ENCODE data around the gene NEDD4. TPM values are rescaled to one million over a fixed set of nuclear protein-coding genes. Genes with fewer than 3 reads are reported as not detected.

Gene NEDD4
- polyA plus RNA-seq: 1.6 and 1.8 TPM in 2 replicates
- 1.2 and 2.3 TPM in 2 replicates for polyA minus RNA-seq

DNA sequence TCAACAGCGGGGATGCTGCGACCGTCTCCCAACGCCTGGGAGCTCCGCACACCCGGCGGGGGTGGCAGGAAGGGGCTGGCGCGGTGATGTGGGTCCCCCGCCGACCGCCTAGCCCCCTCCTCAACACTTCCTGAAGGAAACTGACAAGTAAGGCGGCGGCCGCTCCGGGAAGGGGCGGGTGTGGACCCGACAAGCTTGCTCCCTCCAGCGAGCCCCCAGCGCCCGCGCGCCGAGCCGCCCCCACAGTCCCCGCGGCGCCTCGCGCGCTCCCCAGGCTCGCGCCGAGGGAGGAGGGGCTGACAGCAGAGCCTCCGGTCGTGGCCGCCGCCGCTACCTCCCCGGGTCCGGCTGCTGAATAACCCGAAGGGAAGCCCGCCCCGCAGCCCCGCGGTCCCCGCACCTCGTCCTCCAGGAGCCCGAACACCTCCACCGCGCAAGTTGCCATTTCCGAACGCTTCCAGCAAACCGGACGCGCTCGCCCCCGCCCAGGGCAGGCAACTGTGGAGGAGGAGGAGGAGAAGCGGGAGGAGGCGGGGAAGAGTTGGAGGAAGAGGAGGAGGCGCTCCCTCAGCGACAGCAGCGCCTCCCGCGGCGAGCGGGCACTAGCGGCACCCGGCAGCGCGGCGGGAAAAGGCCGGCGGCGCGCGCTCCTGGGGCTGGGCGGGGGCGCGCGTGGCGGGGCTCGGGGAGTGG is at the start of gene NEDD4:
Gene NEDD4, minus strand, starts transcription at position 502 of the 693 bp plus-strand sequence. Its CDS starts 57 bp downstream, at position 445.
- peak within 1 kb of the TSS; percentile 84 for H3K4me3 ChIP-seq (ENCODE audit: low read length)
- H3K27me3 ChIP-seq (ENCODE audit: insufficient read depth, low read depth, low read length): no peaks in the 10 kb centered on the region
- H3K4me2 ChIP-seq (ENCODE audit: low read length): peak within 1 kb of the TSS; percentile 29
- H4K20me1 ChIP-seq (ENCODE audit: insufficient read depth): no peaks in the 10 kb centered on the region
- TF ChIP-seq, protein P1, sequence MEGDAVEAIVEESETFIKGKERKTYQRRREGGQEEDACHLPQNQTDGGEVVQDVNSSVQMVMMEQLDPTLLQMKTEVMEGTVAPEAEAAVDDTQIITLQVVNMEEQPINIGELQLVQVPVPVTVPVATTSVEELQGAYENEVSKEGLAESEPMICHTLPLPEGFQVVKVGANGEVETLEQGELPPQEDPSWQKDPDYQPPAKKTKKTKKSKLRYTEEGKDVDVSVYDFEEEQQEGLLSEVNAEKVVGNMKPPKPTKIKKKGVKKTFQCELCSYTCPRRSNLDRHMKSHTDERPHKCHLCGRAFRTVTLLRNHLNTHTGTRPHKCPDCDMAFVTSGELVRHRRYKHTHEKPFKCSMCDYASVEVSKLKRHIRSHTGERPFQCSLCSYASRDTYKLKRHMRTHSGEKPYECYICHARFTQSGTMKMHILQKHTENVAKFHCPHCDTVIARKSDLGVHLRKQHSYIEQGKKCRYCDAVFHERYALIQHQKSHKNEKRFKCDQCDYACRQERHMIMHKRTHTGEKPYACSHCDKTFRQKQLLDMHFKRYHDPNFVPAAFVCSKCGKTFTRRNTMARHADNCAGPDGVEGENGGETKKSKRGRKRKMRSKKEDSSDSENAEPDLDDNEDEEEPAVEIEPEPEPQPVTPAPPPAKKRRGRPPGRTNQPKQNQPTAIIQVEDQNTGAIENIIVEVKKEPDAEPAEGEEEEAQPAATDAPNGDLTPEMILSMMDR (IDR thresholded peaks at IDR 0.05; ENCODE audit: poor library complexity, severe bottlenecking): peak; percentile 61
- TF ChIP-seq RAD21 (conservative IDR thresholded peaks at IDR 0.05) (peak; percentile 21), SMC3 (conservative IDR thresholded peaks at IDR 0.05; ENCODE audit: poor library complexity) (no peak)
- H2AFZ ChIP-seq (ENCODE audit: low read depth, low read length): peak within 1 kb of the TSS; percentile 43
- no peaks in the 10 kb centered on the region for H3K9me3 ChIP-seq (ENCODE audit: low read length)
- no peaks in the 10 kb centered on the region for H3K79me2 ChIP-seq (replicated peaks; ENCODE audit: insufficient read depth, low read length)
- H3K36me3 ChIP-seq (ENCODE audit: insufficient read depth, low read length): no peaks in the 10 kb centered on the region
- H3K9me2 ChIP-seq (ENCODE audit: insufficient read depth, low read length): no peaks in the 10 kb centered on the region
- no peak within 1 kb of the TSS for H3K27ac ChIP-seq (ENCODE audit: low read length)
- H3F3A ChIP-seq (ENCODE audit: insufficient read depth, low read length, poor library complexity, severe bottlenecking): no peaks in the 10 kb centered on the region
- H3K9ac ChIP-seq (ENCODE audit: low read length): peak within 1 kb of the TSS; percentile 61

DNA sequence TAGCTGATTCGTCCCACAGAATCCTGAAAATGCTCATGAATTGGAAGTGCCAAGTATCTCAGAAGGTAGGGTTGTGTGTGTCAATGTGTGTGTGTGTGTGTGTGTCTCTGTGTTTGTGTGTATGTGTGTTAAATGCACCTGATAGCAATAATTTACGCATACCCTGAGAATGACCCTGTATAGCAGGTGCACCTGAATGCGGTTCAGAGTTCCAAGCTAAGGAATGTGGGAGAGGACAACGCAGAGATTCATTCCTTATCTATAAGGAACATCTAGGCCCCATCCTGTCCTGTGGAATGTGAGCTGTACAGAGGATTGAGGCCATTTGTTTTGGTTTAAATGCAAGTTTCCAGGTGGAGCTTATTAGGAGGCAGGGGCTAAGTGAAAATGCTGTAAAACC is 49.1 kb upstream of the NEDD4 start:
- no peaks in the 10 kb centered on the region for H3K27me3 ChIP-seq (ENCODE audit: insufficient read depth, low read depth, low read length)
- no peaks in the 10 kb centered on the region for H3K79me2 ChIP-seq (replicated peaks; ENCODE audit: insufficient read depth, low read length)
- H3K4me2 ChIP-seq (ENCODE audit: low read length): no peak overlapping the region
- H3K9me3 ChIP-seq (ENCODE audit: low read length): no peaks in the 10 kb centered on the region
- H3K27ac ChIP-seq (ENCODE audit: low read length): no peak overlapping the region
- no peak overlapping the region for H3K9ac ChIP-seq (ENCODE audit: low read length)
- H3F3A ChIP-seq (ENCODE audit: insufficient read depth, low read length, poor library complexity, severe bottlenecking): no peaks in the 10 kb centered on the region
- H3K36me3 ChIP-seq (ENCODE audit: insufficient read depth, low read length): no peaks in the 10 kb centered on the region
- H3K4me3 ChIP-seq (ENCODE audit: low read length): no peak overlapping the region
- H4K20me1 ChIP-seq (ENCODE audit: insufficient read depth): no peaks in the 10 kb centered on the region
- no peak overlapping the region for H2AFZ ChIP-seq (ENCODE audit: low read depth, low read length)
- H3K9me2 ChIP-seq (ENCODE audit: insufficient read depth, low read length): no peaks in the 10 kb centered on the region
- TF ChIP-seq, protein P2, sequence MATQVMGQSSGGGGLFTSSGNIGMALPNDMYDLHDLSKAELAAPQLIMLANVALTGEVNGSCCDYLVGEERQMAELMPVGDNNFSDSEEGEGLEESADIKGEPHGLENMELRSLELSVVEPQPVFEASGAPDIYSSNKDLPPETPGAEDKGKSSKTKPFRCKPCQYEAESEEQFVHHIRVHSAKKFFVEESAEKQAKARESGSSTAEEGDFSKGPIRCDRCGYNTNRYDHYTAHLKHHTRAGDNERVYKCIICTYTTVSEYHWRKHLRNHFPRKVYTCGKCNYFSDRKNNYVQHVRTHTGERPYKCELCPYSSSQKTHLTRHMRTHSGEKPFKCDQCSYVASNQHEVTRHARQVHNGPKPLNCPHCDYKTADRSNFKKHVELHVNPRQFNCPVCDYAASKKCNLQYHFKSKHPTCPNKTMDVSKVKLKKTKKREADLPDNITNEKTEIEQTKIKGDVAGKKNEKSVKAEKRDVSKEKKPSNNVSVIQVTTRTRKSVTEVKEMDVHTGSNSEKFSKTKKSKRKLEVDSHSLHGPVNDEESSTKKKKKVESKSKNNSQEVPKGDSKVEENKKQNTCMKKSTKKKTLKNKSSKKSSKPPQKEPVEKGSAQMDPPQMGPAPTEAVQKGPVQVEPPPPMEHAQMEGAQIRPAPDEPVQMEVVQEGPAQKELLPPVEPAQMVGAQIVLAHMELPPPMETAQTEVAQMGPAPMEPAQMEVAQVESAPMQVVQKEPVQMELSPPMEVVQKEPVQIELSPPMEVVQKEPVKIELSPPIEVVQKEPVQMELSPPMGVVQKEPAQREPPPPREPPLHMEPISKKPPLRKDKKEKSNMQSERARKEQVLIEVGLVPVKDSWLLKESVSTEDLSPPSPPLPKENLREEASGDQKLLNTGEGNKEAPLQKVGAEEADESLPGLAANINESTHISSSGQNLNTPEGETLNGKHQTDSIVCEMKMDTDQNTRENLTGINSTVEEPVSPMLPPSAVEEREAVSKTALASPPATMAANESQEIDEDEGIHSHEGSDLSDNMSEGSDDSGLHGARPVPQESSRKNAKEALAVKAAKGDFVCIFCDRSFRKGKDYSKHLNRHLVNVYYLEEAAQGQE (IDR thresholded peaks at IDR 0.05; ENCODE audit: borderline replicate concordance): no peak
- TF ChIP-seq MXI1 (conservative IDR thresholded peaks at IDR 0.05; ENCODE audit: poor library complexity, severe bottlenecking): no peak
- TF ChIP-seq POLR2AphosphoS5 (IDR thresholded peaks at IDR 0.05): no peak
- no peak for TF ChIP-seq RAD21 (conservative IDR thresholded peaks at IDR 0.05)
- TF ChIP-seq, protein P1 (IDR thresholded peaks at IDR 0.05; ENCODE audit: poor library complexity, severe bottlenecking): no peak
- no peak for TF ChIP-seq SMC3 (conservative IDR thresholded peaks at IDR 0.05; ENCODE audit: poor library complexity)
- TF ChIP-seq EP300 (conservative IDR thresholded peaks at IDR 0.05; ENCODE audit: poor library complexity, severe bottlenecking): no peak
- TF ChIP-seq TAF1 (IDR thresholded peaks at IDR 0.05; ENCODE audit: low read depth): no peak
- no peak for TF ChIP-seq EZH2 (IDR thresholded peaks at IDR 0.05; ENCODE audit: borderline replicate concordance, insufficient read depth, low read length, poor library complexity, severe bottlenecking)

All from neural cell (in vitro differentiated cells).